ENCODE measurements around the gene DNAJC30. TPM values are rescaled to one million over a fixed set of nuclear protein-coding genes. Genes with fewer than 3 reads are reported as not detected.
A peak's percentile ranks its signal among the peaks of the same experiment; 100 is the strongest.

DNAJC30 gene
- total RNA-seq, 2 donors from 2014 or later, result 6.3 to 12.9 TPM

GRCh38 chr7:73702665-73703064, 19.4 kb upstream of the DNAJC30 start:
- Histone ChIP-seq H3K27me3 (no peaks in the 10 kb centered on the region), H3K36me3 (peaks cover 2% of the 10 kb centered on the region), H3K4me1 (peaks cover 0 to 9% of the 10 kb centered on the region in 2 donors), H3K4me3 (no peak overlapping the region), H3K9me3 (no peaks in the 10 kb centered on the region), H3K27ac (no peak overlapping the region)
- no peak for DNase-seq (ENCODE audit: low spot score)
- no peak for TF ChIP-seq CTCF (IDR thresholded peaks at IDR 0.05)

- no peaks in the 10 kb centered on the region for H3K9me3 ChIP-seq
- DNase-seq (ENCODE audit: low spot score), result no peak
- no peak overlapping the region for H3K27ac ChIP-seq
- peaks cover 0 to 9% of the 10 kb centered on the region in 2 donors for H3K4me1 ChIP-seq
- no peaks in the 10 kb centered on the region for H3K27me3 ChIP-seq
- TF ChIP-seq CTCF (IDR thresholded peaks at IDR 0.05), result no peak
- H3K4me3 ChIP-seq, result no peak overlapping the region
- H3K36me3 ChIP-seq, result peaks cover 7% of the 10 kb centered on the region
These were observed 19.0 kb upstream of the DNAJC30 start for GRCh38 chr7:73702226-73702625.

- Histone ChIP-seq H3K27me3 (no peaks in the 10 kb centered on the region), H3K4me1 (peaks cover 0 to 9% of the 10 kb centered on the region in 2 donors), H3K9me3 (no peaks in the 10 kb centered on the region), H3K36me3 (peaks cover 11% of the 10 kb centered on the region), H3K4me3 (no peak overlapping the region), H3K27ac (no peak overlapping the region)
- TF ChIP-seq CTCF (IDR thresholded peaks at IDR 0.05), result peak; percentile 17 to 44
- DNase-seq (ENCODE audit: low spot score), result no peak
These were observed 18.2 kb upstream of the DNAJC30 start for GRCh38 chr7:73701357-73701995.

- no peaks in the 10 kb centered on the region for H3K9me3 ChIP-seq
- H3K27ac ChIP-seq, result no peak overlapping the region
- H3K4me1 ChIP-seq, result peaks cover 0 to 9% of the 10 kb centered on the region in 2 donors
- H3K4me3 ChIP-seq, result no peak overlapping the region
- peaks cover 18% of the 10 kb centered on the region for H3K36me3 ChIP-seq
- no peak for DNase-seq (ENCODE audit: low spot score)
- TF ChIP-seq CTCF (IDR thresholded peaks at IDR 0.05), result no peak
- no peaks in the 10 kb centered on the region for H3K27me3 ChIP-seq
These were observed 17.4 kb upstream of the DNAJC30 start for GRCh38 chr7:73700581-73701134.

GRCh38 chr7:73700069-73700423, 16.8 kb upstream of the DNAJC30 start:
- Histone ChIP-seq H3K36me3 (peaks cover 18% of the 10 kb centered on the region), H3K27ac (no peak overlapping the region), H3K4me3 (no peak overlapping the region), H3K27me3 (no peaks in the 10 kb centered on the region), H3K4me1 (peaks cover 0 to 9% of the 10 kb centered on the region in 2 donors), H3K9me3 (no peaks in the 10 kb centered on the region)
- no peak for TF ChIP-seq CTCF (IDR thresholded peaks at IDR 0.05)
- DNase-seq (ENCODE audit: low spot score), result no peak

Measured in right atrium auricular region (tissue), 2 donors.